H9 (cell line): ENCODE measurements around the gene VEGFD. TPM values are rescaled to one million over a fixed set of nuclear protein-coding genes. Genes with fewer than 3 reads are reported as not detected.

Source experiments
- DNase-seq: peaks from one replicate; pipeline ENCODE4 v3.0.0-alpha.2; 2017
- H2AFZ ChIP-seq: one replicate; pipeline ENCODE4 v1.6.1; 2013; ENCODE audit warnings: mild to moderate bottlenecking, low read length, control low read depth, moderate library complexity
- H2AK5ac ChIP-seq: 2 replicates; pipeline ENCODE4 v1.6.1; 2013; ENCODE audit warnings: low read length, control low read depth, mixed read lengths; ENCODE audit not compliant: insufficient read length
- H2BK120ac ChIP-seq: one replicate; pipeline ENCODE4 v1.6.1; 2013; ENCODE audit warnings: low read depth, mild to moderate bottlenecking, low read length, control low read depth, inconsistent platforms; ENCODE audit not compliant: poor library complexity, severe bottlenecking
- H2BK12ac ChIP-seq: 2 replicates; pipeline ENCODE4 v1.6.1; 2013; ENCODE audit warnings: low read length, control low read depth, mixed read lengths, low read depth; ENCODE audit not compliant: insufficient read length
- H2BK15ac ChIP-seq: 2 replicates; pipeline ENCODE4 v1.6.1; 2013; ENCODE audit warnings: low read depth, low read length, control low read depth
- H2BK20ac ChIP-seq: one replicate; pipeline ENCODE4 v1.6.1; 2013; ENCODE audit warnings: low read depth, mild to moderate bottlenecking, low read length, control low read depth, inconsistent platforms; ENCODE audit not compliant: poor library complexity, severe bottlenecking
- H2BK5ac ChIP-seq: 2 replicates; pipeline ENCODE4 v1.6.1; 2013; ENCODE audit warnings: low read length, control low read depth, mixed read lengths; ENCODE audit not compliant: insufficient read length
- H3K14ac ChIP-seq: 2 replicates; pipeline ENCODE4 v1.6.1; 2013; ENCODE audit warnings: low read length, control low read depth; ENCODE audit not compliant: insufficient read depth
- H3K18ac ChIP-seq: 2 replicates; pipeline ENCODE4 v1.6.1; 2013; ENCODE audit warnings: low read depth, mild to moderate bottlenecking, mixed read lengths, low read length, control low read depth; ENCODE audit not compliant: insufficient read length
- H3K23ac ChIP-seq: 2 replicates; pipeline ENCODE4 v1.6.1; 2013; ENCODE audit warnings: low read length, control low read depth, mixed read lengths, low read depth; ENCODE audit not compliant: insufficient read length
- H3K23me2 ChIP-seq: 2 replicates; pipeline ENCODE4 v1.6.1; 2013; ENCODE audit warnings: low read depth, mild to moderate bottlenecking, mixed read lengths, low read length, control low read depth; ENCODE audit not compliant: insufficient read length, poor library complexity, severe bottlenecking
- H3K27ac ChIP-seq: 2 replicates; pipeline ENCODE4 v1.5.1; 2013; ENCODE audit warnings: low read length, control low read depth, mixed read lengths, low read depth; ENCODE audit not compliant: insufficient read length
- H3K27me3 ChIP-seq: 2 replicates; pipeline ENCODE4 v1.6.1; 2013; ENCODE audit warnings: low read length, control low read depth, inconsistent platforms; ENCODE audit not compliant: insufficient read depth
- H3K4ac ChIP-seq: 2 replicates; pipeline ENCODE4 v1.6.1; 2013; ENCODE audit warnings: low read depth, mild to moderate bottlenecking, control low read depth, inconsistent platforms, low read length, moderate library complexity
- H3K4me1 ChIP-seq: 2 replicates; pipeline ENCODE4 v1.6.1; 2013; ENCODE audit warnings: low read length, control low read depth, inconsistent platforms; ENCODE audit not compliant: insufficient read depth
- H3K4me2 ChIP-seq: 2 replicates; pipeline ENCODE4 v1.6.1; 2013; ENCODE audit warnings: low read length, control low read depth, mixed read lengths; ENCODE audit not compliant: insufficient read length, insufficient read depth
- H3K56ac ChIP-seq: 2 replicates; pipeline ENCODE4 v1.6.1; 2013; ENCODE audit warnings: low read depth, mild to moderate bottlenecking, mixed read lengths, low read length, control low read depth; ENCODE audit not compliant: insufficient read length
- H3K79me1 ChIP-seq: 2 replicates; pipeline ENCODE4 v1.6.1; 2013; ENCODE audit warnings: low read depth, mild to moderate bottlenecking, moderate library complexity, low read length, control low read depth, inconsistent platforms; ENCODE audit not compliant: insufficient read depth, poor library complexity, severe bottlenecking
- H3K79me2 ChIP-seq: 2 replicates; pipeline ENCODE4 v1.6.1; 2013; ENCODE audit warnings: low read length, control low read depth, inconsistent platforms; ENCODE audit not compliant: insufficient read depth
- H3K9ac ChIP-seq: 2 replicates; pipeline ENCODE4 v1.6.1; 2013; ENCODE audit warnings: low read length, control low read depth, mixed read lengths; ENCODE audit not compliant: insufficient read length; ENCODE audit errors: extremely low read depth
- H3K9me3 ChIP-seq: one replicate; pipeline ENCODE4 v1.6.1; 2013; ENCODE audit warnings: low read depth, low read length, inconsistent platforms; ENCODE audit not compliant: control insufficient read depth
- H3T11ph ChIP-seq: one replicate; pipeline ENCODE4 v1.6.1; 2013; ENCODE audit warnings: mild to moderate bottlenecking, low read length, control low read depth, inconsistent platforms
- H4K20me1 ChIP-seq: one replicate; pipeline ENCODE4 v1.6.1; 2013; ENCODE audit not compliant: control insufficient read depth, insufficient read length, insufficient read depth
- H4K5ac ChIP-seq: 2 replicates; pipeline ENCODE4 v1.6.1; 2013; ENCODE audit warnings: low read depth, mild to moderate bottlenecking, mixed read lengths, low read length, control low read depth; ENCODE audit not compliant: insufficient read length
- H4K8ac ChIP-seq: replicated peaks from 2 replicates; pipeline ENCODE4 v1.6.1; 2013; ENCODE audit warnings: low read length, control low read depth, mixed read lengths, low read depth; ENCODE audit not compliant: insufficient read length
- H4K91ac ChIP-seq: 2 replicates; pipeline ENCODE4 v1.6.1; 2013; ENCODE audit warnings: low read depth, mild to moderate bottlenecking, moderate library complexity, mixed read lengths, low read length, control low read depth; ENCODE audit not compliant: insufficient read length
- H3K27ac Mint-ChIP-seq, 3 experiments: 2 replicates in 2 of 3; 3 replicates in 1 of 3; pipeline ENCODE4 v1.8.0; 2020 to 2021; ENCODE audit warnings: mixed read lengths in 3 of 3, mild to moderate bottlenecking in 1 of 3, moderate library complexity in 1 of 3
- H3K27me3 Mint-ChIP-seq: 2 replicates; pipeline ENCODE4 v1.8.0; 2021; ENCODE audit warnings: low read depth, mild to moderate bottlenecking, moderate library complexity, mixed read lengths
- H3K36me3 Mint-ChIP-seq, 3 experiments: 2 replicates in 2 of 3; 3 replicates in 1 of 3; pipeline ENCODE4 v1.8.0; 2020 to 2021; ENCODE audit warnings: low read depth in 3 of 3, mixed read lengths in 3 of 3; ENCODE audit not compliant: insufficient read depth in 1 of 3
- H3K4me1 Mint-ChIP-seq, 2 experiments: 2 replicates each; pipeline ENCODE4 v1.8.0; 2020; ENCODE audit warnings: mixed read lengths in 2 of 2
- H3K4me3 Mint-ChIP-seq, 2 experiments: 2 replicates in 1 of 2; 3 replicates in 1 of 2; pipeline ENCODE4 v1.8.0; 2020 to 2021; ENCODE audit warnings: mild to moderate bottlenecking in 2 of 2, mixed read lengths in 2 of 2, moderate library complexity in 1 of 2
- H3K9me3 Mint-ChIP-seq, 2 experiments: 2 replicates in 1 of 2; 3 replicates in 1 of 2; pipeline ENCODE4 v1.8.0; 2020; ENCODE audit warnings: mild to moderate bottlenecking in 2 of 2, mixed read lengths in 2 of 2, moderate library complexity in 1 of 2
- WGBS: extraction: QIAGEN DNeasy Blood & Tissue Kit; methylation state at CpG from one replicate; pipeline ENCODE4 v1.1.7; 2013; ENCODE audit warnings: missing lambda C conversion rate, low lambda C conversion rate, mixed read lengths; ENCODE audit not compliant: insufficient read length; ENCODE audit errors: extremely low coverage; 5-methylcytosine and 5-hydroxymethylcytosine counted together
- total RNA-seq: library from RNA; stranded (reverse); gene quantifications from 2 replicates; pipeline ENCODE4 v1.2.1, GENCODE V29; 2021
- TF ChIP-seq, protein P1 (sequence below): fragments of 200-600 bp; sonication (generic); conservative IDR thresholded peaks from 3 replicates; pipeline ENCODE4 v1.8.0; 2021; ENCODE audit warnings: antibody characterized with exemption, mild to moderate bottlenecking

VEGFD gene
- total RNA-seq, 1 experiment from 2014 or later: 0.11 TPM

DNA sequence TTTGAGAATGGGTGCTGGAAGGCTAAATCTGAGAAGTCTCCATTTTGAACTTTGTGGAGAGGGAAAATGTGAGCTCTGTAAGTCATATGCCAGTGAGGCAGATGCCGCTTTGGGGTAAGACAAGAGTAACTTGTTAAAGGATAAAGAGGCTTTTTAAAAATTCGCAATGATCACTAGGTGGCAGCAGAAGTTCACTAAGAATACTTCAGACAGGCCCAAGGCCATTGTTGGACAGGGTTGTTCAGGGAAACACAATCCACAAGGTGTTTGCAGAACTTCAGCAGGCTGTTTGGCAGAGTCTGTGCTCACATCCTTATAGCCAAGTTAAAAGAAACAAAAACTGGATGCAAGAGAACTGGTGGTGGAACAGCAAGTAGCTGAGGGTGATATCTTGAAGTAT, 35.2 kb downstream of the VEGFD start:
- Histone ChIP-seq H2BK20ac (no peak overlapping the region), H2AFZ (no peak overlapping the region), H3K18ac (no peak overlapping the region), H3K23ac (no peak overlapping the region), H2BK5ac (no peak overlapping the region), H3K4me1 (0 out of 2 replicates have a peak, but pooled peaks cover 2% of the 10 kb centered on the region), H4K8ac (no peak overlapping the region), H4K20me1 (no peaks in the 10 kb centered on the region), H3K79me2 (no peaks in the 10 kb centered on the region), H3K4me2 (no peak overlapping the region), H2AK5ac (no peak overlapping the region), H3K14ac (no peak overlapping the region), H3K9ac (no peak overlapping the region), H4K91ac (no peak overlapping the region), H3T11ph (no peak overlapping the region), H2BK12ac (no peak overlapping the region), H3K23me2 (no peaks in the 10 kb centered on the region), H2BK15ac (no peak overlapping the region), H2BK120ac (no peak overlapping the region), H3K4ac (no peak overlapping the region), H3K9me3 (no peaks in the 10 kb centered on the region), H3K27ac (no peak overlapping the region), H3K79me1 (no peaks in the 10 kb centered on the region), H3K27me3 (no peaks in the 10 kb centered on the region), H3K56ac (no peak overlapping the region), H4K5ac (no peak overlapping the region)
- H3K4me3 Mint-ChIP-seq: no peak overlapping the region
- no CpG with 5 or more reads among the region's 2 CpGs for whole genome bisulfite sequencing
- H3K36me3 Mint-ChIP-seq: no peaks in the 10 kb centered on the region
- TF ChIP-seq, protein P1, sequence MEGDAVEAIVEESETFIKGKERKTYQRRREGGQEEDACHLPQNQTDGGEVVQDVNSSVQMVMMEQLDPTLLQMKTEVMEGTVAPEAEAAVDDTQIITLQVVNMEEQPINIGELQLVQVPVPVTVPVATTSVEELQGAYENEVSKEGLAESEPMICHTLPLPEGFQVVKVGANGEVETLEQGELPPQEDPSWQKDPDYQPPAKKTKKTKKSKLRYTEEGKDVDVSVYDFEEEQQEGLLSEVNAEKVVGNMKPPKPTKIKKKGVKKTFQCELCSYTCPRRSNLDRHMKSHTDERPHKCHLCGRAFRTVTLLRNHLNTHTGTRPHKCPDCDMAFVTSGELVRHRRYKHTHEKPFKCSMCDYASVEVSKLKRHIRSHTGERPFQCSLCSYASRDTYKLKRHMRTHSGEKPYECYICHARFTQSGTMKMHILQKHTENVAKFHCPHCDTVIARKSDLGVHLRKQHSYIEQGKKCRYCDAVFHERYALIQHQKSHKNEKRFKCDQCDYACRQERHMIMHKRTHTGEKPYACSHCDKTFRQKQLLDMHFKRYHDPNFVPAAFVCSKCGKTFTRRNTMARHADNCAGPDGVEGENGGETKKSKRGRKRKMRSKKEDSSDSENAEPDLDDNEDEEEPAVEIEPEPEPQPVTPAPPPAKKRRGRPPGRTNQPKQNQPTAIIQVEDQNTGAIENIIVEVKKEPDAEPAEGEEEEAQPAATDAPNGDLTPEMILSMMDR: peak; percentile 76
- H3K27me3 Mint-ChIP-seq: peaks cover 44% of the 10 kb centered on the region
- H3K9me3 Mint-ChIP-seq: no peaks in the 10 kb centered on the region
- H3K27ac Mint-ChIP-seq: no peak overlapping the region
- H3K4me1 Mint-ChIP-seq: peaks cover 12 to 14% of the 10 kb centered on the region in 2 experiments
- DNase-seq: peak; percentile 51
